WTC11 (cell line): ENCODE data around the gene SLC7A8. TPM values are rescaled to one million over a fixed set of nuclear protein-coding genes. Genes with fewer than 3 reads are reported as not detected.

Source experiments
- ATAC-seq: fragments of 200-7000 bp; cut with Tn5 transposase; 2 replicates; pipeline ENCODE4 v1.10.0; 2021; ENCODE audit warnings: mild to moderate bottlenecking, moderate library complexity
- CTCF ChIA-PET: fragments of 300-600 bp; sonication (Branson Sonifier 250); formaldehyde crosslinking; loops from one replicate; lab custom pipeline; 2021; ENCODE audit warnings: antibody characterized with exemption; lab: Charles Lee
- POLR2A ChIA-PET: fragments of 350-600 bp; sonication (Branson Sonifier 250); formaldehyde crosslinking; loops from one replicate; lab custom pipeline; 2021; ENCODE audit warnings: antibody characterized with exemption; lab: Charles Lee
- DNase-seq: peaks from one replicate; pipeline ENCODE4 v3.0.0; 2021; ENCODE audit warnings: low spot score
- H3K27ac Mint-ChIP-seq: 2 replicates; pipeline ENCODE4 v1.8.0; 2021; ENCODE audit warnings: mixed read lengths
- H3K27me3 Mint-ChIP-seq: 2 replicates; pipeline ENCODE4 v1.8.0; 2021; ENCODE audit warnings: low read depth, mild to moderate bottlenecking, moderate library complexity, mixed read lengths
- H3K36me3 Mint-ChIP-seq: 2 replicates; pipeline ENCODE4 v1.8.0; 2021; ENCODE audit warnings: mixed read lengths
- H3K4me1 Mint-ChIP-seq: 2 replicates; pipeline ENCODE4 v1.8.0; 2022; ENCODE audit warnings: mixed read lengths
- H3K4me3 Mint-ChIP-seq: 2 replicates; pipeline ENCODE4 v1.8.0; 2021; ENCODE audit warnings: mild to moderate bottlenecking, moderate library complexity, mixed read lengths
- H3K9me3 Mint-ChIP-seq: 2 replicates; pipeline ENCODE4 v1.8.0; 2021; ENCODE audit warnings: mixed read lengths
- CREB1 ChIP-seq: sonication (generic); formaldehyde crosslinking; IDR thresholded peaks from 2 replicates; pipeline ENCODE4 v1.8.0; 2023; ENCODE audit warnings: mild to moderate bottlenecking, missing genetic modification reagents
- ETV6 ChIP-seq: sonication (generic); formaldehyde crosslinking; IDR thresholded peaks from 2 replicates; pipeline ENCODE4 v1.8.1; 2022; ENCODE audit warnings: mild to moderate bottlenecking, missing genetic modification reagents
- FOXP1 ChIP-seq: sonication (generic); formaldehyde crosslinking; IDR thresholded peaks from 2 replicates; pipeline ENCODE4 v1.8.0; 2022; ENCODE audit warnings: missing genetic modification reagents, mild to moderate bottlenecking, moderate library complexity, borderline replicate concordance
- GRHL2 ChIP-seq: fragments of 250-450 bp; sonication (Bioruptor Pico); IDR thresholded peaks from 2 replicates; pipeline ENCODE4 v1.8.0; 2022; ENCODE audit warnings: mild to moderate bottlenecking, moderate library complexity; ENCODE audit not compliant: insufficient replicate concordance, severe bottlenecking
- GTF2I ChIP-seq: fragments of 250-450 bp; sonication (Bioruptor Pico); conservative IDR thresholded peaks from 2 replicates; pipeline ENCODE4 v1.4.0; 2021; ENCODE audit warnings: mild to moderate bottlenecking
- JUN ChIP-seq: sonication (generic); formaldehyde crosslinking; IDR thresholded peaks from 2 replicates; pipeline ENCODE4 v1.8.0; 2023; ENCODE audit warnings: mild to moderate bottlenecking, missing genetic modification reagents
- KAT7 ChIP-seq: sonication (generic); formaldehyde crosslinking; IDR thresholded peaks from 2 replicates; pipeline ENCODE4 v1.8.1; 2023; ENCODE audit warnings: missing genetic modification reagents, mild to moderate bottlenecking, borderline replicate concordance
- MAX ChIP-seq: sonication (generic); formaldehyde crosslinking; IDR thresholded peaks from 2 replicates; pipeline ENCODE4 v1.8.0; 2022; ENCODE audit warnings: mild to moderate bottlenecking, missing genetic modification reagents
- OVOL2 ChIP-seq: fragments of 250-450 bp; sonication (Bioruptor Pico); IDR thresholded peaks from 2 replicates; pipeline ENCODE4 v1.9.0; 2021; ENCODE audit warnings: mild to moderate bottlenecking, borderline replicate concordance
- PREB ChIP-seq: sonication (generic); formaldehyde crosslinking; IDR thresholded peaks from 2 replicates; pipeline ENCODE4 v1.8.1; 2022; ENCODE audit warnings: mild to moderate bottlenecking, missing genetic modification reagents, moderate library complexity, borderline replicate concordance
- ZNF121 ChIP-seq: sonication (generic); formaldehyde crosslinking; IDR thresholded peaks from 2 replicates; pipeline ENCODE4 v1.8.0; 2023; ENCODE audit warnings: missing genetic modification reagents
- ZNF138 ChIP-seq: sonication (generic); formaldehyde crosslinking; conservative IDR thresholded peaks from 2 replicates; pipeline ENCODE4 v1.8.1; 2022; ENCODE audit warnings: mild to moderate bottlenecking, moderate library complexity, missing genetic modification reagents
- ZNF317 ChIP-seq: sonication (generic); formaldehyde crosslinking; IDR thresholded peaks from 2 replicates; pipeline ENCODE4 v1.8.1; 2023; ENCODE audit warnings: low read depth, mild to moderate bottlenecking, moderate library complexity, missing genetic modification reagents, borderline replicate concordance
- ZNF671 ChIP-seq: fragments of 250-450 bp; sonication (Bioruptor Pico); IDR thresholded peaks from 2 replicates; pipeline ENCODE4 v1.8.0; 2021; ENCODE audit warnings: mild to moderate bottlenecking
- total RNA-seq: library from RNA; stranded (reverse); gene quantifications from 3 replicates; pipeline ENCODE4 v1.2.3, GENCODE V29; 2021
- TF ChIP-seq, protein P1 (sequence below): fragments of 250-450 bp; sonication (Bioruptor Pico); conservative IDR thresholded peaks from 2 replicates; pipeline ENCODE4 v1.9.0; 2021; ENCODE audit warnings: mild to moderate bottlenecking
- TF ChIP-seq, protein P2 (sequence below): sonication (generic); formaldehyde crosslinking; IDR thresholded peaks from 2 replicates; pipeline ENCODE4 v1.8.1; 2023; ENCODE audit warnings: mild to moderate bottlenecking, missing genetic modification reagents, borderline replicate concordance
- TF ChIP-seq, protein P3 (sequence below): fragments of 250-450 bp; sonication (Bioruptor Pico); IDR thresholded peaks from 2 replicates; pipeline ENCODE4 v1.8.0; 2021; ENCODE audit warnings: mild to moderate bottlenecking

The SLC7A8 gene
- total RNA-seq, 1 experiment from 2014 or later: 207 TPM

DNA sequence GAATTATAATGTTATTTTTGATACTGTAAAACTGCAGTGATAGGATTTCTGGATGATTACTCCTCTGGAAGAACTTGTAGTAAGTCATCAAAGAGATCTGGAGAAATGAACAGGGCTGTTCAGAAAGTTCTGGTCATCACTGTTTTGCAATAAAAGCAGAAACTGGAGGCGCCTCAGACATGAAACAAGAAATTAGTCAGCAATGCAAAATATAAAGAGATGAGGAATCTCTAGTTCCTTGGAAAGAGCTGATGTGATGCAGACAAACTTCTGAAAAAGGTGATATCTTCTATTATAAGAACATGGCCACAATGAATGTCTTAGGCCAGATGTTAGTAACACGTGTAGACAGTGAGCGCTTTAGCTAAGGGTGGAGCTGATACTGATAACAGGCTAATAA, 98.0 kb downstream of the SLC7A8 start (continued):
- TF ChIP-seq, protein P1, sequence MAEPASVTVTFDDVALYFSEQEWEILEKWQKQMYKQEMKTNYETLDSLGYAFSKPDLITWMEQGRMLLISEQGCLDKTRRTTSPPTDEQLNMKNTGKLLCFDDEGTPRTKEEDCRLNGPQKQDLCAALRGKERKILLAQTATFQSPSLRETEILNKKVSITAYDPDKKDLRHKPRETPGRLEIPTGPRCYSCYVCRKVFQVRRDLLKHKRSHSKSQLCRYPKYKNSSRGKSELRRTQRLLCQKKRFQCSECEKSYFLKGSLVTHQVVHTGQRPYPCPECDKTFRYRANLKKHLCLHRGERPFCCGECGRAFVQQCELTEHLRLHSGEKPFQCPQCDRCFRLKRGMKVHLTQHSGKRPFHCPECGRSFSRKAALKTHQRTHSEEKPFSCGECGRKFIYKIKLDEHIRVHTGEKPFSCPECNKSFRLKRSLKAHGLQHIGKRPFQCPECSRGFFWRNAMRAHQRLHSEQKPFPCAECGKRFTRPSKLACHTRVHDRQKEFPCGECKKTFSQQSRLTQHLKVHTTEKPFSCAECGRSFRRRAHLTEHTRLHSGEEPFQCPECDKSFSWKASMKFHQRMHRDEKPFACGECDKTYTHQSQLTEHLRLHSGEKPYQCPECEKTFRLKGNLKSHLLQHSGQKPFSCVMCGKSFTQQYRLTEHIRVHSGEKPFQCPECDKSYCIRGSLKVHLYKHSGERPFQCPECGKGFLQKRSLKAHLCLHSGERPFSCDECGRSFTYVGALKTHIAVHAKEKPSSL: no peak
- TF ChIP-seq JUN (CRISPR knock-in tag): no peak
- no peak for TF ChIP-seq MAX
- no peak for TF ChIP-seq ZNF671 (CRISPR knock-in tag)

- POLR2A ChIA-PET: no interaction called here
- CTCF ChIA-PET: interaction anchor here (1.2 to 1.9 kb wide), 3 partner anchors 9 to 40 kb away, joined by 4 read pairs; no protein-coding TSS in a partner anchor
- ATAC-seq (no peak), DNase-seq (no peak)
- Mint-ChIP-seq H3K27ac (no peak overlapping the region), H3K4me3 (no peak overlapping the region), H3K9me3 (no peaks in the 10 kb centered on the region), H3K27me3 (no peaks in the 10 kb centered on the region), H3K36me3 (peaks cover 81% of the 10 kb centered on the region), H3K4me1 (no peaks in the 10 kb centered on the region)
- no peak for TF ChIP-seq MAX
- no peak for TF ChIP-seq PREB (CRISPR knock-in tag)
- no peak for TF ChIP-seq ZNF138 (CRISPR knock-in tag)
Observed at GRCh38 chr14:23080474-23080873, 103.0 kb downstream of the SLC7A8 start.

DNA sequence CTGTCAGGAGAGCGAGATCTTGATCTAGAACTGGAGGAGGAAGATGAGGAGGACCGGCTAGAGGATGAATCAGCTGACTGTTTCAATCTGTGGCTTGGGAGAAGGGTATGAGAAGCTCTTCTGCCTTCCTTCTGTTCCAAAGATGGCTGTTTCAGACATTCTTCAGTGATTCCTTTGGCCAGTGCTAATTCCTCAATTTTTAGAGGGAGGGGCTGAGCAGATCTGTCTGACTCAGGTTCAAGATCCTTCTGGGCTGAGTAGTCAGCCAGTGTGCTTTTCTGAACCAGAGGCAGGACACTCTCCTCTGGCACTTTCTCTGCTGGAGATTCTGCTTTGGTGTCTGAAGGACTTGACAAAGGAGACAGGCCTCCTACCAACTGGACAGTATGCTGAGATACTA, 103.7 kb downstream of the SLC7A8 start:
- POLR2A ChIA-PET: no interaction called here
- no peaks in the 10 kb centered on the region for H3K9me3 Mint-ChIP-seq
- no peak overlapping the region for H3K4me3 Mint-ChIP-seq
- H3K4me1 Mint-ChIP-seq: no peaks in the 10 kb centered on the region
- peaks cover 79% of the 10 kb centered on the region for H3K36me3 Mint-ChIP-seq
- CTCF ChIA-PET: interaction anchor here (1.2 to 1.9 kb wide), 3 partner anchors 8 to 41 kb away, joined by 4 read pairs; no protein-coding TSS in a partner anchor
- no peak overlapping the region for H3K27ac Mint-ChIP-seq
- no peaks in the 10 kb centered on the region for H3K27me3 Mint-ChIP-seq
- ATAC-seq (no peak), DNase-seq (no peak)
- TF ChIP-seq FOXP1 (no peak), KAT7 (CRISPR knock-in tag) (no peak), GRHL2 (no peak), ZNF317 (CRISPR knock-in tag) (no peak), MAX (no peak), ETV6 (no peak), GTF2I (CRISPR knock-in tag) (no peak), PREB (CRISPR knock-in tag) (no peak), ZNF121 (CRISPR knock-in tag) (no peak), OVOL2 (CRISPR knock-in tag) (no peak), CREB1 (no peak)
- TF ChIP-seq, protein P2, sequence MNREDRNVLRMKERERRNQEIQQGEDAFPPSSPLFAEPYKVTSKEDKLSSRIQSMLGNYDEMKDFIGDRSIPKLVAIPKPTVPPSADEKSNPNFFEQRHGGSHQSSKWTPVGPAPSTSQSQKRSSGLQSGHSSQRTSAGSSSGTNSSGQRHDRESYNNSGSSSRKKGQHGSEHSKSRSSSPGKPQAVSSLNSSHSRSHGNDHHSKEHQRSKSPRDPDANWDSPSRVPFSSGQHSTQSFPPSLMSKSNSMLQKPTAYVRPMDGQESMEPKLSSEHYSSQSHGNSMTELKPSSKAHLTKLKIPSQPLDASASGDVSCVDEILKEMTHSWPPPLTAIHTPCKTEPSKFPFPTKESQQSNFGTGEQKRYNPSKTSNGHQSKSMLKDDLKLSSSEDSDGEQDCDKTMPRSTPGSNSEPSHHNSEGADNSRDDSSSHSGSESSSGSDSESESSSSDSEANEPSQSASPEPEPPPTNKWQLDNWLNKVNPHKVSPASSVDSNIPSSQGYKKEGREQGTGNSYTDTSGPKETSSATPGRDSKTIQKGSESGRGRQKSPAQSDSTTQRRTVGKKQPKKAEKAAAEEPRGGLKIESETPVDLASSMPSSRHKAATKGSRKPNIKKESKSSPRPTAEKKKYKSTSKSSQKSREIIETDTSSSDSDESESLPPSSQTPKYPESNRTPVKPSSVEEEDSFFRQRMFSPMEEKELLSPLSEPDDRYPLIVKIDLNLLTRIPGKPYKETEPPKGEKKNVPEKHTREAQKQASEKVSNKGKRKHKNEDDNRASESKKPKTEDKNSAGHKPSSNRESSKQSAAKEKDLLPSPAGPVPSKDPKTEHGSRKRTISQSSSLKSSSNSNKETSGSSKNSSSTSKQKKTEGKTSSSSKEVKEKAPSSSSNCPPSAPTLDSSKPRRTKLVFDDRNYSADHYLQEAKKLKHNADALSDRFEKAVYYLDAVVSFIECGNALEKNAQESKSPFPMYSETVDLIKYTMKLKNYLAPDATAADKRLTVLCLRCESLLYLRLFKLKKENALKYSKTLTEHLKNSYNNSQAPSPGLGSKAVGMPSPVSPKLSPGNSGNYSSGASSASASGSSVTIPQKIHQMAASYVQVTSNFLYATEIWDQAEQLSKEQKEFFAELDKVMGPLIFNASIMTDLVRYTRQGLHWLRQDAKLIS (CRISPR knock-in tag): no peak
- TF ChIP-seq, protein P3, sequence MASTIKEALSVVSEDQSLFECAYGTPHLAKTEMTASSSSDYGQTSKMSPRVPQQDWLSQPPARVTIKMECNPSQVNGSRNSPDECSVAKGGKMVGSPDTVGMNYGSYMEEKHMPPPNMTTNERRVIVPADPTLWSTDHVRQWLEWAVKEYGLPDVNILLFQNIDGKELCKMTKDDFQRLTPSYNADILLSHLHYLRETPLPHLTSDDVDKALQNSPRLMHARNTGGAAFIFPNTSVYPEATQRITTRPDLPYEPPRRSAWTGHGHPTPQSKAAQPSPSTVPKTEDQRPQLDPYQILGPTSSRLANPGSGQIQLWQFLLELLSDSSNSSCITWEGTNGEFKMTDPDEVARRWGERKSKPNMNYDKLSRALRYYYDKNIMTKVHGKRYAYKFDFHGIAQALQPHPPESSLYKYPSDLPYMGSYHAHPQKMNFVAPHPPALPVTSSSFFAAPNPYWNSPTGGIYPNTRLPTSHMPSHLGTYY (CRISPR knock-in tag): no peak
